Subcutaneous adipose tissue (tissue), 4 donors: ENCODE measurements around the gene CPTP. TPM values are rescaled to one million over a fixed set of nuclear protein-coding genes. Genes with fewer than 3 reads are reported as not detected.

ENCODE experiments used
- CTCF ChIP-seq: fragments of 450-650 bp; IDR thresholded peaks from one replicate; pipeline ENCODE4 v1.5.1; 2016; ENCODE audit warnings: low read depth, mild to moderate bottlenecking, control low read depth, antibody characterized with exemption, moderate library complexity
- total RNA-seq, 4 donors: library from RNA; depleted of rRNA; stranded (reverse); fragments of >200 nt; gene quantifications; one replicate each; pipeline ENCODE4 v1.1.0, GENCODE V29; 2016

The CPTP gene
- total RNA-seq, 4 donors from 2014 or later, result 4.9 to 33.0 (median 9.4) TPM

GRCh38 chr1:1371746-1372711 is 47.4 kb downstream of the CPTP start:
- no peak for TF ChIP-seq CTCF

DNA sequence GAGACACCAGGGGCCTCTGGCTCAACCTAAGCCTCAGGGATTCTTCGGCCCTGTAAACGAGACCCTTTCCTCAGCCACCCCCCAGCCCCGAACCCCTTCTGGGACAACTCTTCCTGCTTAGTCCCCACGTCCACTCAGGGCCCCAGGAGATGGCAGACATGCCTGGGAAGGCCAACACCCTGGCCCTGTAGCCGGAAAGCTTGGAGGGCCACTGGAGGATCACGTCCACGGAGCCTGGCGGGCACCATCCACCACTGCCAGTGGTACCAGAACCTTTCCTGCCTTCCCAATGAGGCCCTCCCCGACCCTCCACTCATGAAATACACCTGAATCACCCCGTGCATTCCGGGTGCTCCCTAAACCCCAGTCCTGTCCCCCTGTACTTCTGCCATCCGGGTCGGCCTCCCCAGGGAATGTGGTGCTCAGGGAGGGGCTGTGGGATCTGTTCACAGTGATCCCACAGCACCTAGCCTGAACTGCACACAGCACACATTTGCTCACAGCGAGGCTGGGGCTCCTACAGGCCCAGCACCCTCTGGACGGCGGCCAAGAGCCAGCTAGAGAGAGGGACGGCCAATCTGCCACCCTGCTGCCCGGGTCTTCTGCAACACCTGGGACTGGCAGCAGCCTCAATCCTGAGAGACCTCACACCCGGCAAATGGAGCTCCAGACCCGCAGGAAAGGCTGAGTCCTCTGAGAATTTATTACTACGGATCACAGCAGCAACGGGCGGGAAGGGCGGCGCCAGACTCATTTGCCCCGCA is 48.6 kb downstream of the CPTP start:
- no peak for TF ChIP-seq CTCF

- no peak for TF ChIP-seq CTCF
Observed at GRCh38 chr1:1373815-1374588, 49.4 kb downstream of the CPTP start.

- no peak for TF ChIP-seq CTCF
Observed at GRCh38 chr1:1374589-1374928, 50.0 kb downstream of the CPTP start.

- TF ChIP-seq CTCF, result no peak
Observed at GRCh38 chr1:1374929-1375662, 50.5 kb downstream of the CPTP start, which contains the start of gene AURKAIP1. Gene AURKAIP1 (minus strand): TSS chr1:1375207. CDS start chr1:1374756, 451 bp downstream.

DNA sequence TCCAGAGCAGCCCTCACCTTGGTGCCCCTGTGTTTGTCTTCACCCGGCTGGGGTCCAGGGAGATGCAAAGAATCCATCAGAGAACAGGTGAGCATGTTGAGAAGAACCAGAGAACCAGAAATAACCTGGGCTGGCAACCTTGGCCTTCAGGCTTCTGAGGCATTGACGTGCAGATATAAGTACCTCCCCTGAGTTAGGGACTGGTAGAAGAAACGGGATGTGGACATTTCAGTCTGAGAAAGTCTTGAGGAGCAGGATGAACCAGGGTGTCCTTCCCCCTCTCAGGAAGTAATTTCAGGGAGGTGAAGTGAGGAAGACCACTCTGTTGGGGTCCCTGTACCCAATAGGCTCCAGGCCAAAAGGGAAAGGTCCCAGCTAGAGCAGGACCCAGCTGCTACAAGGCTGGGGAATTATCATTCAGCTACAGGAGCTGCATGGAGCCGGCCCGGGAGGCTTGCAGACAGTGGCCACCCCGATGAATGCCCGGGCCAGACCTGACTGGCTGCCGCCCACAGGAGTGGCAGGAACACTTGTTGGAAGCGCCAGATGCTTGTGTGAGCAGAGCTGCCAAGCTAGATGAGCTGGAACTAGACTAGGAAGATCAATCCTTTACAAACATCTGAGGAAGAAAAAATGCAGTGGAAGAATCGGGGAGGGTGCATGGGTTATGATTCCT is 52.1 kb downstream of the CPTP start:
- TF ChIP-seq CTCF, result no peak
